ENCODE data around the gene GRB7. TPM values are rescaled to one million over a fixed set of nuclear protein-coding genes. Genes with fewer than 3 reads are reported as not detected.
"Not testable (repeated sequence)": the region's sequence is repeated elsewhere in the genome, so short reads cannot be mapped to it uniquely, and the experiment has no call there.

The GRB7 gene
- total RNA-seq, 1 donor from 2014 or later = 92.8 TPM

DNA sequence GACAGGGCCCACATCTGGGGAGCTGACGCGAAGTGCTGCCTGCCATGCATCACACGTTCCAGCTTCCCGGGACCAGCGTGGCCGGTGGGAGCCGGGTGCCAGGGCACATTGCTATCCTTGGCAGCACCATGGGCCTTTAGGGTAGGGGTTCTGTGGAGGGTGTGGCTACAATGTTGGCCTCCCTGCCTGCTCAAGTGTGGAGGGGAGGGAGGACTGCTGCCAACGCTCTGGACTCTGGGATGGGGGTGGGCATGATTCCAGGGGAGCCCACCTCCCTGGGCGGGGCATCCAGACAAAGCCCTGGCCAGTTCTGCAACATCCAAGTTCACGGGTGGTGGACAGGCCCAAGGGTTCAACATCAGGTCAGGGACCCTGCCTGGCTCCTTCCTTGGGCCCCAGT lies 13.9 kb downstream of the GRB7 start:
- no peak for DNase-seq (ENCODE audit: low spot score)

GRCh38 chr17:39752241-39752881 lies 14.6 kb downstream of the GRB7 start:
- DNase-seq (ENCODE audit: low spot score) = no peak

DNA sequence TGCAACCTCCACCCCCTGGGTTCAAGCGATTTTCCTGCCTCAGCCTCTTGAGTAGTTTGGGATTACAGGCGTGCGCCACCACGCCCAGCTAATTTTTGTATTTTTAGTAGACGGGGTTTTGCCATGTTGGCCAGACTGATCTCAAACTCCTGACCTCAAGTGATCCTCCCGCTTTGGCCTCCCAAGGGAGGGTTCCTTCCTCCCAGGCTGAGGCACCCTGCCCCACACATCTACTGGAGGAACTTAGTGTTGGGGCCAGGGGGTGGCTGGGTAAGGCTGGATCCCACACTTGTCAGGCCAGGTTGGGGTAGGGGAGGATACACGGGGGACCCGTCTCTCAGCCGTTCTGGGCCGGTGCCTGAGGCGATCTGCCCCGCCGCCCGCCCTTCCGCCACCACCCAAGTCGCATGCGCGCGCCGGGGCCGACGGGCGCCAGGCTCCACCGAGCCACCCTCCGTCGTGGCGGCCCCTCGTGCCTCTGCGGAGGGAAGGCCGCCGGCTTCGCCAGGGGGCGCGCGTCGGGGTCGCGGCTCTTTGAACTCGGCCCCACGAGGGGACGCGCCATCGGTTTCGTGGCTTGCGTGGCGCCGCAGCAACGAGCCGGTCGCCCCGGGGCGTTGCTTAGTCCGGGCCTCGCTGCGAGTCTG lies 15.9 kb downstream of the GRB7 start:
- no peak for DNase-seq (ENCODE audit: low spot score)

DNA sequence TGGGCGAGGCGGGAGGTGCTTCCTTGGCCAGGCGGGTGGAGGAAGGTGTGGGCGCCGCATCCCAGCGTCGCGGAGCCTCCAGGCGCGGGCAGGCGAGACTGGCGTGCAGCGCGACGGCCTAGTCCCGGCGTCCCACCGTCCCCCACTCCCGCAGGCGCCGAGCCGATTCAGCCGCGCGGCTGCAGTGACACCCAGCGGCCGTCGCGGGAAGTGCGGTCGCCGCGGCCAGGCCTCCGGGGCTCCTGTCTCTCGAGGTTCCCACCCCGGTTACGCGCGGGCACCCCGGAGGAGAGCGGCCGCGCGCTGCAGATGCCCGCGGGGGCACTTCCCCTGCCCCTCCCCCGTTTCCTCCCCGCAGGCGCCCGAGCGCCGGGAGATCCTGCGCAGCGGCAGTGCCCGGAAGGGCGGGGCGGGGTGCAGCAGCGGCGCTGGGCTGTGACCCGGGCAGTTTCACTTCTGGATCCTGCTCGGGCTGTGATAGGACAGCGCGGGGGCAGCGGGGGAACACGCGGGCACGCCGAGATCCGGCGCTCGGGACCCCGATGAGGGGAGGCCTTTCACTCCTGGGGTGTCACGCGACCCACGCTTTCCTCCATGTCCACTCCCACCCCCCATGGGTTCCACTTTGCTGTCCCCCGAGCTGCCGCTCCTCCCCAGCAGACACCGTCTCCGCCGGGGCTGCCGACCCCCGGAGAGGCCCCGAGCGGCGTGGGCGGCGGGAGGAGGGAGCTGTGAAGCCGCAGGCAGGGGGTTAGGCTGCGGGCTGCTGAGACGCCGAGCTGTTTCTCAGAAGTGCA lies 16.6 kb downstream of the GRB7 start:
- peak; percentile 94 for DNase-seq (ENCODE audit: low spot score)

GRCh38 chr17:39754958-39755553 lies 17.3 kb downstream of the GRB7 start:
- DNase-seq (ENCODE audit: low spot score) = no peak

GRCh38 chr17:39755554-39756379 lies 18.0 kb downstream of the GRB7 start:
- DNase-seq (ENCODE audit: low spot score) = no peak

GRCh38 chr17:39756380-39757079 lies 18.8 kb downstream of the GRB7 start:
- DNase-seq (ENCODE audit: low spot score) = no peak

GRCh38 chr17:39757176-39757662 lies 19.5 kb downstream of the GRB7 start:
- DNase-seq (ENCODE audit: low spot score) = no peak

- no peak for DNase-seq (ENCODE audit: low spot score)
These were observed 20.5 kb downstream of the GRB7 start for GRCh38 chr17:39757931-39758873.

- DNase-seq (ENCODE audit: low spot score) = no peak
These were observed 21.5 kb downstream of the GRB7 start for GRCh38 chr17:39759204-39759603.

DNA sequence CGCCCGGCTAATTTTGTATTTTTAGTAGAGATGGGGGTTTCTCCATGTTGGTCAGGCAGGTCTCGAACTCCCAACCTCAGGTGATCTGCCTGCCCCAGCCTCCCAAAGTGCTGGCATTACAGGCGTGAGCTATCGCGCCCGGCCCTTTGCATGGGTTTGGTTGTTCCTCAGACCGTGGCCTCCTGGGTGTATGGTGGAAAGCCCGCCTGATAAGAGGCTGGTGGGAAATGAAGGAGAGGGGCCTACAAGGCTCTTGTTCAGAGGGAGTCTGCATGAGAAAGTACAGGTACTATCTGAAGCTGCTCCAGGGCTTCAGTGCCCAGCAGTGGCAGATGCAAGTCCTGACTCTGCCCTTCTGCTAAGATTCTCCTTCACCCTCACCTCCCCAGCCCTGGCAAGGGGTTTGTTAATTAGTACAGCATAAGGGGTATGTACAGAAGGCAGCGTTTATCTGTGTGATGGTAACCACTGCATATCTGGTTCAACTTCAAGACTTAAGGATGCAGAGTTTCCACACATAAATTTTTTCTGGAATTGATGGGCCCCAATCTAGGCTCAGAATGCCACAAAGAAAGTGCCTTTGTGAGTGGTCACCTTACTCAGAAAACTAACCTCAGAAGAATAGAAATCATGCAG lies 24.2 kb downstream of the GRB7 start:
- DNase-seq (ENCODE audit: low spot score) = no peak

DNA sequence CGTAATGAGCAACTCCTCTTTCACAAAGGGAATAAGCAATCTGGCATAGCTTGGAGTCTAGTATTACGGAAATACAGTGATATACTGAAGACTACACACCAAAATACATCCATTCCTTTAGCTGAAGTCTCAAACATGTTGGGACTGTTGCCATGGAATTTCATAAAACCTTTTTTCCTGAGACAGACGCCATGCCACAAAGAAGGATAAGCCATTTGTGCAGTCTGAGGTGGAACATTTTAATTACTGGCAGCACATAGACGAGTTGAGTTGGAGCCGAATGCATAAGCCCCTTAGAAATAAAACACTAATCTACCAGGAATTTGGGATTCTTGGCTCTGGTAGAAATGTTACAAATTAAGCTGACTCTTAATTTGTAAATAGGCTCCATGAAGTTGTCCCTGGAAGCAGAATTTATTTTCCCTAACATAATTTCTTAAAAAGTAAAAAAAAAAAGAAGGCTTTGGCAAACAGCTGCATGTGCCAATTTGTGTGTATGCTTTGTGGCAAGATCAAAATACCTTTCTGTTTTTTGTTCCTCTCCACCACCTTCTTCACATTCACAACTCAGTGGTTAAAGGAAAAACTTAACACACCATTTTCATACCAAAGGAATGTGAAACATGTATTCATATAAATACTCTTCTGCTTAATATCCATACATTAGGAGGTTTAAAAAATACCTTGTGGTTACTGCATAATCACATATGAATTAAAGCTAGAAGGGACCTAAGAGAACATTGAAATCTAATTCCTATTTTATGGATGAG lies 25.5 kb downstream of the GRB7 start:
- DNase-seq (ENCODE audit: low spot score) = no peak

DNA sequence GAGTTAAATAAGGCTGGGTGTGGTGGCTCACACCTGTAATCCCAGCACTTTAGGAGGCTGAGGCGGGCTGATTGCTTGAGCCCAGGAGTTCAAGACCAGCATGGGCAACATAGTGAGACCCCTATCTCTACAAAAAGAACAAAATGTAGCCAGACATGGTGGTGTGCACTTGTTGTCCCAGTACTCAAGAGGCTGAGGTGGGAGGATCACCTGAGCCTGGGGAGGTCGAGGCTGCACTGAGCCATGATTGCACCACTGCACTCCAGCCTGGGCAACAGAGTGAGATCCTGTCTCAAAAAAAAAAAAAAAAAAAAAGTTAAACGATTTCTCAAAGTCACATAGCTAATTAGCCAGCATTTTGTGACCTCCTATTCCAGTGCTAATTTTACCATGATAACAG lies 26.4 kb downstream of the GRB7 start:
- DNase-seq (ENCODE audit: low spot score) = not testable (repeated sequence)

DNA sequence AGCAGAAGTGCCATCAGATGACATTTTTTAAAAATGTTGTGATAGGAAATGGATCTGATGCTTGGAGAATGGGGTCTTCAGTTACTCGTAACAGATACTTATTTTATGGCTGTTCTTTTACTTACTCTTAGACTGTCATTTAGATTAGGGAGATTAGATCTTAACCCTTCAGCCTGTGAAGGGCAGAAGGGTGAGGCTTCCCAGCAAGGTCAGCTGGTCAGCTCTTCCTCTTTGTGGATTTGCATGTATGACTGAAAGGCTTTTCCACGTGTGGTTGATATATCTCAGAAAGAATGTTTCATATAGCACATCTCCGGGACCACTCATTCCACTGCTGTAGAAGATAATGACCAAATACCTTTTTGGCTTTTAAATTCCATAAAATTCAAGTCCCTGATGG lies 27.4 kb downstream of the GRB7 start:
- DNase-seq (ENCODE audit: low spot score) = no peak

GRCh38 chr17:39765766-39766165 lies 28.0 kb downstream of the GRB7 start:
- DNase-seq (ENCODE audit: low spot score) = no peak

DNA sequence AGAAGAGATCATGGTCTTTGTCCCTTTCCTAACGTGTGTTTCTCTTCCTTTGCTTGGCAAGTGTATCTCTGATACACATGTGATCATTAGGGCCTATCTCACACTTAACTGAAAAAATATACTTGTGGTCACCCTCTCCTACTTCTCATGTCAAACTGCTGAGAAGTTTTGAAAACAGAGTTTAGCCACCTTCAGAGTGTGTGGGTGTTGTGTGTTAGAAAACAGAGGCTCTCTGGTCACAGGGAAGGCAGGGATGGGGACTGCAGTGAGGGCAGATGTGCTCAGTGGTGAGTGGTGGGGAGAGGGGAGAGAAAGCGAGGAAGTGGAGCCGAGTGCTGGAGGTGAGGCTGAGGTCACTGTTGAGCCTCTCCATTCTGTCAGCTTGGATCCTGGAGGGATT lies 29.4 kb downstream of the GRB7 start:
- DNase-seq (ENCODE audit: low spot score) = no peak

- no peak for DNase-seq (ENCODE audit: low spot score)
These were observed 32.3 kb downstream of the GRB7 start for GRCh38 chr17:39769974-39770587.

DNA sequence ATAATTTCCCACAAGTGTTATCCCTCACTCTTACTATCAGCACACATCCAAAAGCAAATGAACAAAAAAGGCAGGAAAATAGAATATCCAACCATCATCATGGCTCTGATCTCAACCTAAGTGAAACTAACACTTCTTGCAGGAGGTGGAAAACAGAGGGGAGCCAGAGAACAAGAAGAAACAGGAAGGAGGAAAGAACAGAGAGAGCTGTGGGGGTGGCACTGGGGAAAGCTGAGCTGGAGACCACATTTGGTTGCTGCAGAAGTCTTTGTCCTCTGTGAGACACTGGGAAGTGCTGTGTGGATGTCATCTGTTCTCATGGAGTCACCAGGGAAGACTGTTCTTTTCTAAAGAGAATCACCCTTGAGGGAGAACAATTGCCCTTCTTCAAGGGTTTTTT lies 34.7 kb downstream of the GRB7 start:
- DNase-seq (ENCODE audit: low spot score) = no peak
